ENCODE measurements around the gene GRAPL. TPM values are rescaled to one million over a fixed set of nuclear protein-coding genes. Genes with fewer than 3 reads are reported as not detected.
A peak's percentile ranks its signal among the peaks of the same experiment; 100 is the strongest.
"Not testable (repeated sequence)": the region's sequence is repeated elsewhere in the genome, so short reads cannot be mapped to it uniquely, and the experiment has no call there.

GRAPL gene
- polyA plus RNA-seq, 3 donors from 2014 or later: not detected

DNA sequence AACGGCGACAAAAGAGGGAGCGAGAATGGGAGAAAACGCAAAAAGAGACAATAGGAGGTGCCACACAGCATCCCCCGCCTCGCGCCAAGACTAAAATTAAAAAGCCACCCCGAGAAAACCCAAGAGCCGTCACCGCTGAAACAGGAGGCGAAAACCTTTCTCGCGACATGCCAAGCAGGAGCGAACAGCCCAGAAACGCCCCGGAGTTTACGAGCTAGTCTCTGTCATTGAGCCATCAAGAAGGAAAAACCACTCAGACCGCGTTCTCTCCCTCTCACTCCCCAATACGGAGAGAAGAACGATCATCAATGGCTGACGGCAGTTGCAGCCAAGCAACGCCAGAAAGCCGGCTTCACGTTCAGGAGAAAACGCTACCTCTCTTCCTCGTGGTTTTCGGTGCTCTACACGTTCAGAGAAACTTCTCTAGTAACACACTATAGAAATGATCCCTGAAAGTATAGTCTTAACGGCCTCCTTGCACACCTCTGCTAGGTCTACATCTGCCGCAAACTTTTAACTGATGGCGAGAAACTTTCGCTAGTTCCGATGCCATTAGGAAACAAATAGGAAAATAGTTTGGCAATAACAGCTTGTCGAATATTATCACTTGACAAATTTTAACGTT, 62.5 kb downstream of the GRAPL start:
- not testable (repeated sequence) for H3K4me1 Mint-ChIP-seq; H3K27me3 Mint-ChIP-seq (ENCODE audit: low read depth in 3 of 3); H3K9me3 Mint-ChIP-seq; DNase-seq; H3K36me3 Mint-ChIP-seq; H3K4me3 Mint-ChIP-seq; H3K27ac Mint-ChIP-seq

DNA sequence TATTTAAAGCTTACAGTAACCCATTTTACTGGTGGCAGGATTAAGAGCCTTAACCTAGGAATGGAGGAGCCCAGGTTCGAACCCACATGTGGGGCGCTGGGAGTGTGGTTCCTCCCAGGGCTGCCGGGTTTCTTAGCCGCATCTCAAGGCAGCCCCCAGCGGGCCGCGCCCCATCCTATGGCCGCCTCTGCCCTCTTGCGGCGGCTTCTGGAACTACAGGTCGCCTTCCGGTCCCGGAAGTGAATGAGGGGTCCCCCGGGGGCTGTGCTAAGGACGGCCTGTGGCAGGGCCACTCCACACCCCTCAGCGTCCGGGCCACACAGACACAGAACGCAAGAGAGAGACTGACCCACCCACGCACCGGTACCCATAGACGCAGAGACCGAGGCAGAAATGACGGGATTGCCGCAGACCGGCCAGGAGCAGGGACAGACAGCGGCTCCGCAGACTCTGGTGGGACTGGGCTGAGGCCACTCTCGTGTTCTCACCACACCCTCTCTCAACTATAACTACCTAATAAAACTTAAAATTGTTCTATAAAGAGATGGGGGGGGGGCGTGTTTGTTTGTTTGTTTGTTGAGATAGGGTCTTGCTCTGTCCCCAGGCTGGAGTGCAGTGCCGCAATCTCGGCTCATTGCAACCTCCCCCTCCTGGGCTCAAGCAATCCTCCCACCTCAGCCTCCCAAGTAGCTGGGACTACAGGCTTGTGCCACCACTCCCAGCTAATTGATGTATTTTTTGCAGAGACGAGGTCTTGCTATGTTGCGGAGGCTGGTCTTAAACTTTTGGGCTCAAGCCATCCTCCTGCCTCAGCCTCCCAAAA, 69.2 kb downstream of the GRAPL start:
- H3K9me3 Mint-ChIP-seq; H3K4me1 Mint-ChIP-seq; H3K36me3 Mint-ChIP-seq; H3K27ac Mint-ChIP-seq; H3K4me3 Mint-ChIP-seq; H3K27me3 Mint-ChIP-seq (ENCODE audit: low read depth in 3 of 3): not testable (repeated sequence)
- peak; percentile 50 to 63 (median 60) for DNase-seq

DNA sequence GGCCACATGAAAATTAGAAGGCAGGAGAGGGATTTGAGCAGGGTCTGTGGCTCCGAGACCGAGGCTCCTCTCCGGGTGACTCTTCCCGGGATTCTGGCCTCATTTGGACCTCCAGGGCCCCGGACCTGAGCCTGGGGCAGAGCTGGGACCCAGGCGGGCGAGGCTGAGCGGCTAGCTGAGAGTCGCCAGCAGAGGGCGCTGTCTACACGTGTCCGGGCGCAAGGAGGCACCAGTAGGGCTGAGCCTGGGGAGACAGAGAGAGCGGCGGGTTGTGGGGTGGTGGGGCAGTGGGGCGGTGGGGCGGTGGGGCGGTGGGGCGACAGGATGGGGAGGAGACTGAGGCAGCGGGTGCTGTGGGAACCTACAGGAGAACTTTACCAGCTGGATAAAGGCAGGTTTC, 75.1 kb downstream of the GRAPL start:
- not testable (repeated sequence) for DNase-seq, H3K36me3 Mint-ChIP-seq

DNA sequence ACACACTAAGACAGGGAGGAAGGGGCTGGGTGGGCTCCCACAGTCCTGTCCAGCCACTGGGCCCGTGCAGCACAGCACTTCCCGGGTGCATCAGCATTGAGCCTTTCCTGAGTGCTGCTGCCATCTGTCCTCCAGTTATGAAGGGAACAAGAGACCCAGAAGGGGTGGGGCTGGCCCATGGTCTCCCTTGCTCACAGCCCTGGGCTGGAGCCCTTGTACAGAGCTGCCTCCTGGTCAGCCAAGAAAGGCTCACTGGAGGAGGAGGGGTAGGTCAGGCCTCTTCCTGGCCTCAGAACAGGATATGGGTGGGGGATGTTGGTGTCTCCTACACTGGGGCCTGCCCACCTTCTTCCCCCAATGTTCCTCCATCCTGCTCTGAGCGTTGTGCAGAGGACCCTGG, 76.0 kb downstream of the GRAPL start:
- H3K27ac Mint-ChIP-seq; H3K36me3 Mint-ChIP-seq; H3K27me3 Mint-ChIP-seq (ENCODE audit: low read depth in 3 of 3); DNase-seq; H3K4me1 Mint-ChIP-seq; H3K4me3 Mint-ChIP-seq; H3K9me3 Mint-ChIP-seq: not testable (repeated sequence)

More for the DNA sequence above, 75.1 kb downstream of the GRAPL start:
- H3K27ac Mint-ChIP-seq; H3K4me3 Mint-ChIP-seq; H3K4me1 Mint-ChIP-seq; H3K9me3 Mint-ChIP-seq; H3K27me3 Mint-ChIP-seq (ENCODE audit: low read depth in 3 of 3): not testable (repeated sequence)

Other genes with a start within 250 kb of the GRAPL start
- not detected for gene SLC5A10, start 175.4 kb upstream of the GRAPL start, polyA plus RNA-seq
- gene FAM83G, start 122.8 kb upstream of the GRAPL start, polyA plus RNA-seq: 1 to 10 TPM in 2 of 3 donors, under 1 TPM in 1; 0.81 to 3.7 (median 1.9) TPM
- 10 to 100 TPM in 2 of 3 donors, 1 to 10 TPM in 1; 5.2 to 19.0 (median 18.3) TPM for gene GRAP, start 80.6 kb upstream of the GRAPL start, polyA plus RNA-seq
- 1 to 10 TPM in 1 of 3 donors, under 1 TPM in 1, not detected in 1; 0.84 to 8.1 TPM for gene EPN2, start 109.8 kb downstream of the GRAPL start, polyA plus RNA-seq
- 1 to 10 TPM; 2.5 to 4.4 (median 2.5) TPM for gene B9D1, start 235.1 kb downstream of the GRAPL start, polyA plus RNA-seq

All from immature natural killer cell (primary cell).